ENCODE data around the gene SRRM3. TPM values are rescaled to one million over a fixed set of nuclear protein-coding genes. Genes with fewer than 3 reads are reported as not detected.
A peak's percentile ranks its signal among the peaks of the same experiment; 100 is the strongest.
"Not testable (repeated sequence)": the region's sequence is repeated elsewhere in the genome, so short reads cannot be mapped to it uniquely, and the experiment has no call there.

The SRRM3 gene
- total and polyA plus RNA-seq, 2 experiments from 2014 or later = 0.39 to 0.65 TPM

- Histone ChIP-seq H3K4me2 (ENCODE audit: unreplicated experiment) (peak overlapping the region; percentile 64), H3K9ac (peak overlapping the region; percentile 82), H3K9me3 (ENCODE audit: low read depth) (no peaks in the 10 kb centered on the region), H3K4me3 (peak overlapping the region; percentile 51), H3K79me2 (ENCODE audit: insufficient read depth) (no peaks in the 10 kb centered on the region), H3K27ac (peak overlapping the region; percentile 95), H3K9me2 (ENCODE audit: insufficient read depth) (no peaks in the 10 kb centered on the region), H3F3A (ENCODE audit: insufficient read depth) (peaks cover 36% of the 10 kb centered on the region), H3K4me1 (ENCODE audit: insufficient read depth) (peaks cover 46% of the 10 kb centered on the region), H2AFZ (peak overlapping the region; percentile 93), H3K36me3 (ENCODE audit: low read depth) (no peaks in the 10 kb centered on the region), H3K27me3 (replicated peaks; ENCODE audit: insufficient read depth) (no peaks in the 10 kb centered on the region), H4K20me1 (ENCODE audit: insufficient read depth) (no peaks in the 10 kb centered on the region)
- TF ChIP-seq EZH2 (IDR thresholded peaks at IDR 0.05; ENCODE audit: insufficient read depth, poor library complexity, severe bottlenecking) = no peak
- TF ChIP-seq EZH2phosphoT487 (IDR thresholded peaks at IDR 0.05; ENCODE audit: insufficient read depth, low read depth) = no peak
- in situ Hi-C loops (cut with MboI) = no loop called here
- DNase-seq = peak; percentile 98
- 11 to 12% methylated on average over 27 to 30 of the region's 30 CpGs for WGBS, 2 experiments (ENCODE audit: low coverage in 1 of 2, low lambda C conversion rate in 2 of 2, missing lambda C conversion rate in 2 of 2)
These were observed 89.9 kb downstream of the SRRM3 start for GRCh38 chr7:76291351-76292212.

DNA sequence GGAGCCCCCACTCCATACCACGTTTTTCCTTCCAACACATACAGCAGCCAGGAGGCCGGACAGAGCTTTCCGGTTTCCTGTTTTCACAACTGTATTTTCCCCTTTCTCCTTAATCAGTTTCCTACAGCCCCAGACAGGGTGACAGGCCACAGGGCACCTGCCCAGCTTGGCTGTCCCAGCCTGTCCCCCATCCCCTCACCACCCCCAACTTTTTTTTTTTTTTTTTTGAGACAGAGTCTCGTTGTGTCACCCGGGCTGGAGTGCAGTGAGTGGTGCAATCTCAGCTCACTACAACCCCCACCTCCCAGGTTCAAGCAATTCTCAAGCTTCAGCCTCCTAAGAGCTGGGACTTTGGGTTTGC lies 90.5 kb downstream of the SRRM3 start:
- DNase-seq = peak; percentile 65
- H3K4me3 ChIP-seq = peak overlapping the region; percentile 51

DNA sequence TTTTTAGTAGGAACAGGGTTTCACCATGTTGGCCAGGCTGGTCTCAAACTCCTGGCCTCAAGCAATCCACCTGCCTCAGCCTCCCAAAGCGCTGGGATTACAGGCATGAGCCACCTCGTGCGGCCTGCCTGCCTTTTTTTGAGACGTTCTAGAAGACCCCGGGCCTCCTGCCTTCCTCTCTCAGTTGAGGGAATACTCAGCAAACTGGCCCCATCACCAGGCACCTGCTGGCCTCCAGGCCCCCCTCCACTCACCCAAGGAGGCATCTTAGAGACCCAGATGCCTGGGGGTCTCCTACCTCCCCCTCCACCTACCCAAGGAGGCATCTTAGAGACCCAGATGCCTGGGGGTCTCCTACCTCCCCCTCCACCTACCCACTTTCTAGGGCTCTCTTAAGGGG lies 91.2 kb downstream of the SRRM3 start:
- H3K79me2 ChIP-seq (ENCODE audit: insufficient read depth); DNase-seq; H3K4me3 ChIP-seq; H2AFZ ChIP-seq; H3K9me3 ChIP-seq (ENCODE audit: low read depth); H3K27me3 ChIP-seq (replicated peaks; ENCODE audit: insufficient read depth); H3K9me2 ChIP-seq (ENCODE audit: insufficient read depth); H4K20me1 ChIP-seq (ENCODE audit: insufficient read depth); in situ Hi-C loops (cut with MboI); H3K36me3 ChIP-seq (ENCODE audit: low read depth): not testable (repeated sequence)
- H3K4me1 ChIP-seq (ENCODE audit: insufficient read depth) = peaks cover 58% of the 10 kb centered on the region
- H3K27ac ChIP-seq = peak overlapping the region; percentile 88; the same call in 1 of the 2 replicates
- peak overlapping the region; percentile 82; the same call in 1 of the 2 replicates for H3K9ac ChIP-seq
- H3F3A ChIP-seq (ENCODE audit: insufficient read depth) = peaks cover 48% of the 10 kb centered on the region
- 86 to 90% methylated on average over 5 of the region's 5 CpGs for WGBS, 2 experiments (ENCODE audit: low coverage in 1 of 2, low lambda C conversion rate in 2 of 2, missing lambda C conversion rate in 2 of 2)
- H3K4me2 ChIP-seq (ENCODE audit: unreplicated experiment) = peak overlapping the region; percentile 56

More for the DNA sequence above, 90.5 kb downstream of the SRRM3 start:
- Histone ChIP-seq H3K9me2 (ENCODE audit: insufficient read depth) (no peaks in the 10 kb centered on the region), H3K36me3 (ENCODE audit: low read depth) (no peaks in the 10 kb centered on the region), H3K27me3 (replicated peaks; ENCODE audit: insufficient read depth) (no peaks in the 10 kb centered on the region), H2AFZ (peak overlapping the region; percentile 93), H3K4me2 (ENCODE audit: unreplicated experiment) (peak overlapping the region; percentile 56), H4K20me1 (ENCODE audit: insufficient read depth) (no peaks in the 10 kb centered on the region), H3K9me3 (ENCODE audit: low read depth) (no peaks in the 10 kb centered on the region), H3K9ac (peak overlapping the region; percentile 82), H3K79me2 (ENCODE audit: insufficient read depth) (no peaks in the 10 kb centered on the region), H3F3A (ENCODE audit: insufficient read depth) (peaks cover 42% of the 10 kb centered on the region), H3K4me1 (ENCODE audit: insufficient read depth) (peaks cover 52% of the 10 kb centered on the region), H3K27ac (peak overlapping the region; percentile 88)
- TF ChIP-seq EZH2phosphoT487 (IDR thresholded peaks at IDR 0.05; ENCODE audit: insufficient read depth, low read depth) (no peak), EZH2 (IDR thresholded peaks at IDR 0.05; ENCODE audit: insufficient read depth, poor library complexity, severe bottlenecking) (no peak)
- in situ Hi-C loops (cut with MboI) = no loop called here
- WGBS, 2 experiments (ENCODE audit: low coverage in 1 of 2, low lambda C conversion rate in 2 of 2, missing lambda C conversion rate in 2 of 2) = 2 to 3% methylated on average over 5 of the region's 5 CpGs

DNA sequence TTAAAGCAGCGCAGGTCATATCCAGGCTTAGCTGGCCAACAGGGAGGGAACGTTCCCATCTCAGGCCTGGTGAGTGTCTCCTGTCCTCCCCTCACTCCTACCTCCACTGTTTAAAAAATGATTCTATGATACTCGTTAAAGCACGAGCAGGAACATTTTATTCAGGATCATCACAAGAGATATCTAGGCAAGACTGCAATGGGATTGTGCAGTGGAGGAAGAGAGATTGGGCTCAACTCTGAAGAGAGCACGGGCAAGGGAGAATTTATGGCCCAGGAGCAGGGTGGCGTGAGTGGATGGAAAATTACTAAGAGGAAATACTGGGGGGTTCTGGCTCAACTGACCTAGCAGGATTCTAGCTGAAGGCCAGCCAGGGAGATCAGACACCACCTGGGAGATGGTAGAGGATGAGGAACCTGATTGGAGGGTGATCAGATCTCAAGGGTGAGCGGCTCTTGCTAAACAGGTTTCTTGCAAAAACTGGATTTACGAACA lies 91.8 kb downstream of the SRRM3 start:
- H4K20me1 ChIP-seq (ENCODE audit: insufficient read depth) = no peaks in the 10 kb centered on the region
- H3F3A ChIP-seq (ENCODE audit: insufficient read depth) = peaks cover 48% of the 10 kb centered on the region
- 85 to 87% methylated on average over 8 of the region's 8 CpGs for WGBS, 2 experiments (ENCODE audit: low coverage in 1 of 2, low lambda C conversion rate in 2 of 2, missing lambda C conversion rate in 2 of 2)
- no peak overlapping the region for H3K4me3 ChIP-seq
- H3K79me2 ChIP-seq (ENCODE audit: insufficient read depth) = no peaks in the 10 kb centered on the region
- in situ Hi-C loops (cut with MboI) = no loop called here
- no peak overlapping the region for H3K4me2 ChIP-seq (ENCODE audit: unreplicated experiment)
- H2AFZ ChIP-seq = no peak overlapping the region
- peak overlapping the region; percentile 93 for H3K27ac ChIP-seq
- TF ChIP-seq EZH2 (IDR thresholded peaks at IDR 0.05; ENCODE audit: insufficient read depth, poor library complexity, severe bottlenecking) = no peak
- TF ChIP-seq EZH2phosphoT487 (IDR thresholded peaks at IDR 0.05; ENCODE audit: insufficient read depth, low read depth) = no peak
- DNase-seq = no peak
- no peaks in the 10 kb centered on the region for H3K27me3 ChIP-seq (replicated peaks; ENCODE audit: insufficient read depth)
- H3K9me2 ChIP-seq (ENCODE audit: insufficient read depth) = no peaks in the 10 kb centered on the region
- no peaks in the 10 kb centered on the region for H3K9me3 ChIP-seq (ENCODE audit: low read depth)
- H3K9ac ChIP-seq = 0 out of 2 replicates have a peak overlapping the region, but pooled peaks have one; percentile 81
- no peaks in the 10 kb centered on the region for H3K36me3 ChIP-seq (ENCODE audit: low read depth)
- peaks cover 58% of the 10 kb centered on the region for H3K4me1 ChIP-seq (ENCODE audit: insufficient read depth)
